ENCODE results near the gene GPR25.

Gene GPR25

GRCh38 chr1:200916681-200917080, 43.9 kb downstream of the GPR25 start:
- DNase-seq = no peak

GRCh38 chr1:200917291-200917817, 44.6 kb downstream of the GPR25 start:
- DNase-seq = peak; percentile 36

DNA sequence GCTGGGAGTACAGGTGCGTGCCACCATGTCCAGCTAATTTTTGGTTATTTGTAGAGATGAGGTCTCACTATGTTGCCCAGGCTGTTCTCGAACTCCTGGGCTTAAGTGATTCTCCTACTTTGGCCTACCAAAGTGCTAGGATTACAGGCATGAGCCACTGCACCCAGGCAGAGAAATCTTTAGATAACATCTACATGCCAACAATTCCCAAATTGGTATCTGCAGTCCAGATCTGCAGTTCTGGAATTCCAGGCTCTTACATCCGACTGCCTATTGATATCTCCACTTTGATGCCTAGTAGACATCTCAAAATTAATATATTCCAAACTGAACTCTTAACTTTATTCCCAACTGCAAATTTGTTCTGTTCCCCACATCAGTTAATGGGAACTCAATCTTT, 45.2 kb downstream of the GPR25 start:
- no peak for DNase-seq

- DNase-seq = no peak
Observed at GRCh38 chr1:200919386-200919785, 46.6 kb downstream of the GPR25 start.

DNA sequence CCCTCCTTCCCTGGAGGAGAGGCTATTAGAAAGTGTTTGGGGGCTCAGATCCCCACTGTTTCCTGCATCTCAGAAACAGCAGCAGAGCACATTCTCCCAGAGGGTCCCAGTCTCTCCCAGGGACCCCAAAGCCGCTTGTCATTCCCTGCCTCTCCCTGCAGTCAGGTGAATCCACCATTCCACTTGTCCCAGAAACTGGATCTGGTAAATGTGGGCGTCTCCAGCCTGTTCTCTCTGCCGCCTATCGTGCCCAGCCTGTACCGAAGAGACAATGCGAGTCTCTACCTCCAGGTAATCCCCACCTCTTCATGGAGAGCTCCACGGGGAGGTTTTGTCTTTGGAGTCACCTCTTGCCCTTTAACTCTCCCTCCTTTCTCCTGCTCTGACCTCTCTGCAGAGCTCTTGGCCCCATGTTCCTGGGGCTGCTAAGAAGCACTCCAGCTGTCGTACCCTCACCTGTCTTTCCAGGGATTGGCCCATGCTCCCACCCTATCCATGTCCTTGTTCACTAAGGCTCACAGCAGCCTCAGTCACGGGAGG, 48.9 kb downstream of the GPR25 start:
- DNase-seq = no peak

GRCh38 chr1:200922406-200922805, 49.6 kb downstream of the GPR25 start:
- DNase-seq = no peak

- DNase-seq = no peak
Observed at GRCh38 chr1:200923601-200924000, 50.8 kb downstream of the GPR25 start.
